OCI-LY7 (cell line): Measurements from ENCODE around the gene HNRNPA1L2. TPM values are rescaled to one million over a fixed set of nuclear protein-coding genes. Genes with fewer than 3 reads are reported as not detected.
A peak's percentile ranks its signal among the peaks of the same experiment; 100 is the strongest.

Source experiments
- BruUV-seq: library from RNA; stranded (reverse); fragments of 400-500 nt; replicated peaks from 2 replicates; lab custom pipeline; 2021; lab: Mats Ljungman, UMichigan
- CTCF ChIA-PET: fragments of 300-600 bp; sonication (Branson Sonifier 250); formaldehyde crosslinking; loops from one replicate; lab custom pipeline; 2022; ENCODE audit warnings: antibody characterized with exemption; ENCODE audit not compliant: unreplicated experiment; lab: Charles Lee
- POLR2A ChIA-PET: fragments of 300-600 bp; sonication (Branson Sonifier 250); formaldehyde crosslinking; loops from one replicate; lab custom pipeline; 2022; ENCODE audit warnings: antibody characterized with exemption; lab: Charles Lee
- DNase-seq: peaks from one replicate; pipeline ENCODE4 v3.0.0-alpha.2; 2015; ENCODE audit warnings: low spot score
- H2AFZ ChIP-seq: fragments of 200-600 bp; sonication (generic), shearing (Covaris generic); 2 replicates; pipeline ENCODE4 v1.6.1; 2014; ENCODE audit warnings: mild to moderate bottlenecking, antibody characterized with exemption, low read length, moderate library complexity
- H3K27ac ChIP-seq: fragments of 200-600 bp; sonication (generic); 2 replicates; pipeline ENCODE4 v1.5.1; 2014; ENCODE audit warnings: mixed run types, low read depth, mild to moderate bottlenecking, moderate library complexity, low read length, inconsistent platforms; ENCODE audit not compliant: poor library complexity, severe bottlenecking
- H3K36me3 ChIP-seq: fragments of 200-600 bp; sonication (generic); 2 replicates; pipeline ENCODE4 v1.6.1; 2014; ENCODE audit warnings: mild to moderate bottlenecking, antibody characterized with exemption, low read length, moderate library complexity, mixed read lengths; ENCODE audit not compliant: insufficient read depth
- H3K4me1 ChIP-seq: fragments of 200-600 bp; sonication (generic); 2 replicates; pipeline ENCODE4 v1.5.1; 2014; ENCODE audit warnings: mild to moderate bottlenecking, low read length; ENCODE audit not compliant: insufficient read depth, poor library complexity, severe bottlenecking
- H3K4me2 ChIP-seq: fragments of 200-600 bp; sonication (generic); 2 replicates; pipeline ENCODE4 v1.6.1; 2014; ENCODE audit warnings: mild to moderate bottlenecking, low read length
- H3K4me3 ChIP-seq: fragments of 200-600 bp; sonication (generic); 2 replicates; pipeline ENCODE4 v1.5.1; 2014; ENCODE audit warnings: mild to moderate bottlenecking, low read depth, low read length; ENCODE audit not compliant: poor library complexity, severe bottlenecking
- H3K79me2 ChIP-seq: fragments of 200-600 bp; sonication (generic); 2 replicates; pipeline ENCODE4 v1.6.1; 2016; ENCODE audit warnings: low read depth, mild to moderate bottlenecking, low read length, moderate library complexity, mixed read lengths; ENCODE audit not compliant: insufficient read depth
- H3K9me2 ChIP-seq: fragments of 200-600 bp; sonication (generic); 2 replicates; pipeline ENCODE4 v1.6.1; 2016; ENCODE audit warnings: mild to moderate bottlenecking, low read length, mixed read lengths; ENCODE audit not compliant: insufficient read depth
- H3K9me3 ChIP-seq: fragments of 200-600 bp; sonication (generic); 2 replicates; pipeline ENCODE4 v1.6.1; 2014; ENCODE audit warnings: mild to moderate bottlenecking, mixed run types, low read length, mixed read lengths
- H4K20me1 ChIP-seq: fragments of 200-600 bp; sonication (generic); 2 replicates; pipeline ENCODE4 v1.6.1; 2014; ENCODE audit warnings: mild to moderate bottlenecking, antibody characterized with exemption, low read length, moderate library complexity, mixed read lengths; ENCODE audit not compliant: insufficient read depth
- EZH2phosphoT487 ChIP-seq: fragments of 200-600 bp; sonication (generic); IDR thresholded peaks from 2 replicates; pipeline ENCODE4 v1.6.1; 2018; ENCODE audit warnings: low read depth, borderline replicate concordance, mild to moderate bottlenecking, mixed run types, antibody characterized with exemption, low read length, moderate library complexity, mixed read lengths
- intact Hi-C: fragments of 100-400 bp; cut with micrococcal nuclease; formaldehyde crosslinking; loops from one replicate; pipeline ENCODE4 v1.10.0; 2022; ENCODE audit not compliant: unreplicated experiment
- total RNA-seq, 2 experiments: library from RNA; depleted of rRNA in 1 of 2; stranded (reverse); fragments of >200 nt in 1 of 2; shearing (Covaris generic) in 1 of 2; gene quantifications; 2 replicates each; pipeline ENCODE4 v1.2.3, GENCODE V29; 2014 to 2022
- TF ChIP-seq, protein P1 (sequence below): fragments of 200-600 bp; sonication (generic); conservative IDR thresholded peaks from 2 replicates; pipeline ENCODE4 v1.5.1; 2014; ENCODE audit warnings: mild to moderate bottlenecking, antibody characterized with exemption, low read length, moderate library complexity, mixed read lengths

The HNRNPA1L2 gene
- total RNA-seq, 2 experiments from 2014 or later, result 4.7 to 13.1 TPM

DNA sequence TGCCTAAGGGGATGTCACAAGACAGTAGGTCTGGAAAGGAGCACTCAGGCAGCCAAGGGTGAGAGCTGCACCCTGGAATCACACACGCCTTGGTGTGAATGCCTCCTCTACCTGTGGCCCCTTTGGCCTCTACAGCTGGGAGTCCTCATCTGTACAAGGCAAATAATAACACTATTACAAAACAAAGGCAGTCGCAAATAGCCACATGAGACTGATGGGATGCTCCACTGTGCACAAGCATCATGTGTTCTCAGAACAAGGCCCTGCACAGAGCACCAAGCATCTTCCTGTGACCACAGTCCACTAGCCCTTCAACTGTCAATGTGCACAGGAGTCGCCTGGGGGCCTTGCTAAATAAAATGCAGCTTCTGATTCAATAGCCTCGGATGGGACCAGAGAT is 44.6 kb upstream of the HNRNPA1L2 start:
- TF ChIP-seq EZH2phosphoT487, result no peak
- TF ChIP-seq, protein P1, sequence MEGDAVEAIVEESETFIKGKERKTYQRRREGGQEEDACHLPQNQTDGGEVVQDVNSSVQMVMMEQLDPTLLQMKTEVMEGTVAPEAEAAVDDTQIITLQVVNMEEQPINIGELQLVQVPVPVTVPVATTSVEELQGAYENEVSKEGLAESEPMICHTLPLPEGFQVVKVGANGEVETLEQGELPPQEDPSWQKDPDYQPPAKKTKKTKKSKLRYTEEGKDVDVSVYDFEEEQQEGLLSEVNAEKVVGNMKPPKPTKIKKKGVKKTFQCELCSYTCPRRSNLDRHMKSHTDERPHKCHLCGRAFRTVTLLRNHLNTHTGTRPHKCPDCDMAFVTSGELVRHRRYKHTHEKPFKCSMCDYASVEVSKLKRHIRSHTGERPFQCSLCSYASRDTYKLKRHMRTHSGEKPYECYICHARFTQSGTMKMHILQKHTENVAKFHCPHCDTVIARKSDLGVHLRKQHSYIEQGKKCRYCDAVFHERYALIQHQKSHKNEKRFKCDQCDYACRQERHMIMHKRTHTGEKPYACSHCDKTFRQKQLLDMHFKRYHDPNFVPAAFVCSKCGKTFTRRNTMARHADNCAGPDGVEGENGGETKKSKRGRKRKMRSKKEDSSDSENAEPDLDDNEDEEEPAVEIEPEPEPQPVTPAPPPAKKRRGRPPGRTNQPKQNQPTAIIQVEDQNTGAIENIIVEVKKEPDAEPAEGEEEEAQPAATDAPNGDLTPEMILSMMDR, result no peak
- H3K4me3 ChIP-seq, result no peak overlapping the region
- intact Hi-C loops, result no loop called here
- no peak overlapping the region for H2AFZ ChIP-seq
- H3K4me2 ChIP-seq, result no peak overlapping the region
- no peaks in the 10 kb centered on the region for H3K4me1 ChIP-seq
- no peaks in the 10 kb centered on the region for H4K20me1 ChIP-seq
- no peaks in the 10 kb centered on the region for H3K36me3 ChIP-seq
- POLR2A ChIA-PET, result interaction anchor here (0.6 to 1.0 kb wide), 3 partner anchors 20 to 364 kb away, joined by 3 read pairs; no protein-coding TSS in a partner anchor
- no peaks in the 10 kb centered on the region for H3K79me2 ChIP-seq
- CTCF ChIA-PET, result no interaction called here
- no peaks in the 10 kb centered on the region for H3K9me2 ChIP-seq
- no peak overlapping the region for H3K27ac ChIP-seq
- no TSS peak for BruUV-seq
- DNase-seq, result no peak
- H3K9me3 ChIP-seq, result no peaks in the 10 kb centered on the region

DNA sequence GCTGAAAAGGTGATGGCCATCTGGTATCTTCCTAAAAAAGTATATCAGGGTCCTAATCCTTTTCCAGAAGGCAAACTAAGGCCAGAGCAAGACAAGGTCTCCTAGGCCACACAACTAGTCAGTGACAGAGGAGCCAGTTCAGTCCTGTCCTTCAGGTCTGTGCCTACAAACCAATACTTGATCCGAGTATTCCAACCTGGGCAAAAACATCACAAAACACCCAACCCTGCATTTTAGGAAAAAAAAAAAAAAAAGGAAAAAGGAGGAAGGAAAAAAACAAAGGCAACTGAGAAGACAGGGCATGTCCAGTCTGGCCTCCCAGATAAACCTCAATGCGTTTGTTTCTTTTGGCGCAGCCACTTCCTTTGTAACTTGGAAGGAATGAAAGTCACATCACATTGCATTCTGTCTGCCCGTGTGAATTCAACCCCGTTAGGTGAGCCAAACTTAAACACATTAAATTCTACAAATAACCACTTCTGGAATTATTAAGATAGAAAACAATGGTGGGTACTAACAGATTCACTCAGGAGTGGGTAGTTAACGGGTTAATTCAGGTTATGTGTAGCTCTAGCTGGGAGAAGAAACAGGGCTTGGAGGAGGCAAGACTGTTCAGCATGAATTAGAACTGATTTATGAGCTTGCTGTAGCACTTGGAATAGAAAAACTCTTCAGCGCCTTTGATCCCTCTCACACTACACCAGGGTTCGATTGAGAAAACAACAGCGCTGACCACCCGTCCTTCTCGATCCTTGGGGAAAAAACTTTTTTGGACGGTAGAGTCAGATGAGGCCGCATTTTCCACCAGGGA is 43.0 kb upstream of the HNRNPA1L2 start:
- POLR2A ChIA-PET, result no interaction called here
- CTCF ChIA-PET, result no interaction called here
- peak overlapping the region; percentile 60 for H3K4me3 ChIP-seq

More for the DNA sequence above, 43.0 kb upstream of the HNRNPA1L2 start:
- DNase-seq, result no peak
- peak overlapping the region; percentile 54 for H3K4me2 ChIP-seq
- no peaks in the 10 kb centered on the region for H3K79me2 ChIP-seq
- peak overlapping the region; percentile 75; the same call in 1 of the 2 replicates for H2AFZ ChIP-seq
- no peaks in the 10 kb centered on the region for H3K4me1 ChIP-seq
- no peaks in the 10 kb centered on the region for H3K36me3 ChIP-seq
- no peaks in the 10 kb centered on the region for H3K9me3 ChIP-seq
- TF ChIP-seq, protein P1, result no peak
- TF ChIP-seq EZH2phosphoT487, result no peak
- BruUV-seq, result no TSS peak
- no peaks in the 10 kb centered on the region for H3K9me2 ChIP-seq
- no peak overlapping the region for H3K27ac ChIP-seq
- H4K20me1 ChIP-seq, result no peaks in the 10 kb centered on the region
- intact Hi-C loops, result no loop called here
